Panc1 (cell line): ENCODE data around the gene TBC1D22A.

Experiments
- POLR2AphosphoS5 ChIP-seq: IDR thresholded peaks from 2 replicates; pipeline ENCODE4 v1.6.1; 2012; ENCODE audit warnings: mild to moderate bottlenecking, low read depth, low read length, moderate library complexity
- SIN3A ChIP-seq: IDR thresholded peaks from 2 replicates; pipeline ENCODE4 v1.6.1; 2012; ENCODE audit warnings: low read depth, mild to moderate bottlenecking, low read length, moderate library complexity, borderline replicate concordance; ENCODE audit not compliant: insufficient read depth
- TCF7L2 ChIP-seq: IDR thresholded peaks from 2 replicates; pipeline ENCODE4 v1.6.1; 2011; ENCODE audit warnings: mild to moderate bottlenecking, low read depth, low read length, inconsistent platforms
- TF ChIP-seq, protein P1 (sequence below): fragments of 450-650 bp; IDR thresholded peaks from 2 replicates; pipeline ENCODE4 v1.5.1; 2017; ENCODE audit warnings: mild to moderate bottlenecking
- TF ChIP-seq, protein P2 (sequence below), 2 experiments: IDR thresholded peaks; 2 replicates each; pipeline ENCODE4 v1.6.1; 2011 to 2012; ENCODE audit warnings: low read depth in 2 of 2, control low read depth in 1 of 2, low read length in 1 of 2, mild to moderate bottlenecking in 1 of 2, moderate library complexity in 1 of 2; ENCODE audit not compliant: insufficient read depth in 1 of 2

DNA sequence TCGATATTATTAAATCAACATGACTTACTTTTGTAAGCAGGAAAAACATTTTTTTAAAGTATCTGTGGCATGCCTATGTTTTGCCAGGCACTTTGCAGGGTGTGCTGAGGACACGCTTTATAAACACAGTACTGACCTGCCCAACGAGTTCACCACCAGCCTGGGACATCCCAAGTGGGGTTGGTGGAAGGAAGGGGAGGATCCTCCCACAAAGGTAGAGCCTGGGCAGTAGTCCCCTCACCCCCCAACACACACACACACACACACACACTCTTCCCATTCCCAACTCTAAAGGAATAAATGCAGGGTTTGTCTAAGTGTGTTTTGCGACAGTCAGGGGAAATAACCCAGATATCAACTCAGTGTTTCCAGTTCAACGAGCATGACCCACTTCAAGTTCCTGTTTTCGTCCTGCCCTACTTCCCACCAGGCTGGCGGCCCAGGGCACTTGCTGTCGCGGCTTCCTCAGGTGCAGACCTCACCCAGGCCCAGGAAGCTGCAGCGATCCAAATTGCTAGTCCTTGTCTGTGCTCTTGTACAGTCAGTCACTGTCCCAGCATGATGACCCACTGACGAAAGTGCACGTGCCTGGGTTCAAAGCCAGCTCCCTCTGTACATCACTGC, 27.5 kb upstream of the TBC1D22A start:
- TF ChIP-seq, protein P1, sequence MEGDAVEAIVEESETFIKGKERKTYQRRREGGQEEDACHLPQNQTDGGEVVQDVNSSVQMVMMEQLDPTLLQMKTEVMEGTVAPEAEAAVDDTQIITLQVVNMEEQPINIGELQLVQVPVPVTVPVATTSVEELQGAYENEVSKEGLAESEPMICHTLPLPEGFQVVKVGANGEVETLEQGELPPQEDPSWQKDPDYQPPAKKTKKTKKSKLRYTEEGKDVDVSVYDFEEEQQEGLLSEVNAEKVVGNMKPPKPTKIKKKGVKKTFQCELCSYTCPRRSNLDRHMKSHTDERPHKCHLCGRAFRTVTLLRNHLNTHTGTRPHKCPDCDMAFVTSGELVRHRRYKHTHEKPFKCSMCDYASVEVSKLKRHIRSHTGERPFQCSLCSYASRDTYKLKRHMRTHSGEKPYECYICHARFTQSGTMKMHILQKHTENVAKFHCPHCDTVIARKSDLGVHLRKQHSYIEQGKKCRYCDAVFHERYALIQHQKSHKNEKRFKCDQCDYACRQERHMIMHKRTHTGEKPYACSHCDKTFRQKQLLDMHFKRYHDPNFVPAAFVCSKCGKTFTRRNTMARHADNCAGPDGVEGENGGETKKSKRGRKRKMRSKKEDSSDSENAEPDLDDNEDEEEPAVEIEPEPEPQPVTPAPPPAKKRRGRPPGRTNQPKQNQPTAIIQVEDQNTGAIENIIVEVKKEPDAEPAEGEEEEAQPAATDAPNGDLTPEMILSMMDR: no peak
- TF ChIP-seq, protein P2, sequence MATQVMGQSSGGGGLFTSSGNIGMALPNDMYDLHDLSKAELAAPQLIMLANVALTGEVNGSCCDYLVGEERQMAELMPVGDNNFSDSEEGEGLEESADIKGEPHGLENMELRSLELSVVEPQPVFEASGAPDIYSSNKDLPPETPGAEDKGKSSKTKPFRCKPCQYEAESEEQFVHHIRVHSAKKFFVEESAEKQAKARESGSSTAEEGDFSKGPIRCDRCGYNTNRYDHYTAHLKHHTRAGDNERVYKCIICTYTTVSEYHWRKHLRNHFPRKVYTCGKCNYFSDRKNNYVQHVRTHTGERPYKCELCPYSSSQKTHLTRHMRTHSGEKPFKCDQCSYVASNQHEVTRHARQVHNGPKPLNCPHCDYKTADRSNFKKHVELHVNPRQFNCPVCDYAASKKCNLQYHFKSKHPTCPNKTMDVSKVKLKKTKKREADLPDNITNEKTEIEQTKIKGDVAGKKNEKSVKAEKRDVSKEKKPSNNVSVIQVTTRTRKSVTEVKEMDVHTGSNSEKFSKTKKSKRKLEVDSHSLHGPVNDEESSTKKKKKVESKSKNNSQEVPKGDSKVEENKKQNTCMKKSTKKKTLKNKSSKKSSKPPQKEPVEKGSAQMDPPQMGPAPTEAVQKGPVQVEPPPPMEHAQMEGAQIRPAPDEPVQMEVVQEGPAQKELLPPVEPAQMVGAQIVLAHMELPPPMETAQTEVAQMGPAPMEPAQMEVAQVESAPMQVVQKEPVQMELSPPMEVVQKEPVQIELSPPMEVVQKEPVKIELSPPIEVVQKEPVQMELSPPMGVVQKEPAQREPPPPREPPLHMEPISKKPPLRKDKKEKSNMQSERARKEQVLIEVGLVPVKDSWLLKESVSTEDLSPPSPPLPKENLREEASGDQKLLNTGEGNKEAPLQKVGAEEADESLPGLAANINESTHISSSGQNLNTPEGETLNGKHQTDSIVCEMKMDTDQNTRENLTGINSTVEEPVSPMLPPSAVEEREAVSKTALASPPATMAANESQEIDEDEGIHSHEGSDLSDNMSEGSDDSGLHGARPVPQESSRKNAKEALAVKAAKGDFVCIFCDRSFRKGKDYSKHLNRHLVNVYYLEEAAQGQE (IDR thresholded peaks at IDR 0.05; ENCODE audit: insufficient read depth in 1 of 2, low read depth in 2 of 2, low read length in 1 of 2): no peak
- TF ChIP-seq POLR2AphosphoS5 (no peak), SIN3A (no peak), TCF7L2 (no peak)
